IMR-90 (cell line): ENCODE data around the gene DCAF5. TPM values are rescaled to one million over a fixed set of nuclear protein-coding genes. Genes with fewer than 3 reads are reported as not detected.
A peak's percentile ranks its signal among the peaks of the same experiment; 100 is the strongest.

ENCODE experiments used
- ATAC-seq: fragments of 200-7000 bp; cut with Tn5 transposase; 2 replicates; pipeline ENCODE4 v1.9.1; 2020; ENCODE audit warnings: low read depth, mild to moderate bottlenecking, moderate library complexity
- BruUV-seq: library from RNA; stranded (reverse); fragments of 400-500 nt; replicated peaks from 2 replicates; lab custom pipeline; 2021; lab: Mats Ljungman, UMichigan
- CTCF ChIA-PET: fragments of 300-600 bp; formaldehyde crosslinking; extraction: SDS; loops from one replicate; lab custom pipeline; 2021; ENCODE audit warnings: antibody characterized with exemption; lab: Yijun Ruan, JAX
- POLR2A ChIA-PET: fragments of 300-600 bp; sonication (Branson Sonifier 250); formaldehyde crosslinking; loops from one replicate; lab custom pipeline; 2022; ENCODE audit warnings: antibody characterized with exemption; ENCODE audit not compliant: unreplicated experiment; lab: Charles Lee
- DNase-seq: peaks from one replicate; pipeline ENCODE4 v3.0.0; 2013
- H2AFZ ChIP-seq: replicated peaks from 2 replicates; pipeline ENCODE3; 2013; ENCODE audit warnings: low read length, mild to moderate bottlenecking; ENCODE audit not compliant: poor library complexity
- H2AK5ac ChIP-seq: 2 replicates; pipeline ENCODE4 v1.6.1; 2013; ENCODE audit warnings: low read depth, low read length, inconsistent platforms
- H2AK9ac ChIP-seq: replicated peaks from 2 replicates; pipeline ENCODE3; 2013; ENCODE audit warnings: mild to moderate bottlenecking, low read depth, low read length, moderate library complexity; ENCODE audit not compliant: poor library complexity
- H2BK120ac ChIP-seq: 2 replicates; pipeline ENCODE4 v1.6.1; 2013; ENCODE audit warnings: low read depth, low read length, inconsistent platforms
- H2BK15ac ChIP-seq: 3 replicates; pipeline ENCODE4 v1.6.1; 2013; ENCODE audit warnings: low read depth, low read length, inconsistent platforms
- H2BK20ac ChIP-seq: 2 replicates; pipeline ENCODE4 v1.6.1; 2013; ENCODE audit warnings: low read depth, mild to moderate bottlenecking, inconsistent platforms, low read length, moderate library complexity
- H2BK5ac ChIP-seq: 2 replicates; pipeline ENCODE4 v1.6.1; 2013; ENCODE audit warnings: mild to moderate bottlenecking, low read depth, low read length, inconsistent platforms; ENCODE audit not compliant: poor library complexity, severe bottlenecking
- H3K14ac ChIP-seq: replicated peaks from 2 replicates; pipeline ENCODE4 v1.6.1; 2013; ENCODE audit warnings: low read depth, low read length, inconsistent platforms
- H3K18ac ChIP-seq: 2 replicates; pipeline ENCODE4 v1.6.1; 2013; ENCODE audit warnings: low read depth, low read length, control low read depth
- H3K23ac ChIP-seq: 2 replicates; pipeline ENCODE4 v1.6.1; 2013; ENCODE audit warnings: low read depth, low read length, inconsistent platforms
- H3K27ac ChIP-seq: 2 replicates; pipeline ENCODE4 v1.5.1; 2013; ENCODE audit warnings: mild to moderate bottlenecking, control low read depth, low read length; ENCODE audit not compliant: insufficient read depth
- H3K27me3 ChIP-seq: 2 replicates; pipeline ENCODE4 v1.6.1; 2013; ENCODE audit warnings: low read length; ENCODE audit not compliant: control insufficient read depth, insufficient read depth
- H3K36me3 ChIP-seq: 2 replicates; pipeline ENCODE4 v1.6.1; 2013; ENCODE audit warnings: low read length, mixed read lengths; ENCODE audit not compliant: control insufficient read depth, insufficient read depth
- H3K4ac ChIP-seq: 2 replicates; pipeline ENCODE4 v1.6.1; 2013; ENCODE audit warnings: low read depth, low read length, inconsistent platforms
- H3K4me1 ChIP-seq: 2 replicates; pipeline ENCODE4 v1.6.1; 2013; ENCODE audit warnings: low read length, mixed read lengths; ENCODE audit not compliant: control insufficient read depth, insufficient read depth
- H3K4me2 ChIP-seq: 2 replicates; pipeline ENCODE4 v1.6.1; 2013; ENCODE audit warnings: low read depth, mild to moderate bottlenecking, control low read depth, low read length, moderate library complexity
- H3K4me3 ChIP-seq: 2 replicates; pipeline ENCODE4 v1.5.1; 2013; ENCODE audit warnings: low read depth, mild to moderate bottlenecking, control low read depth, low read length, moderate library complexity; ENCODE audit not compliant: insufficient read depth
- H3K56ac ChIP-seq: 2 replicates; pipeline ENCODE4 v1.6.1; 2013; ENCODE audit warnings: low read length, inconsistent platforms; ENCODE audit not compliant: insufficient read depth; ENCODE audit errors: extremely low read depth
- H3K79me1 ChIP-seq, 2 experiments: 2 replicates each; pipeline ENCODE4 v1.6.1; 2013; ENCODE audit warnings: low read length in 2 of 2, inconsistent platforms in 1 of 2, low read depth in 1 of 2
- H3K9ac ChIP-seq: 2 replicates; pipeline ENCODE4 v1.6.1; 2013; ENCODE audit warnings: low read depth, low read length, control low read depth
- H3K9me1 ChIP-seq: 2 replicates; pipeline ENCODE4 v1.6.1; 2013; ENCODE audit warnings: low read length, inconsistent platforms; ENCODE audit not compliant: insufficient read depth
- H3K9me3 ChIP-seq: 2 replicates; pipeline ENCODE4 v1.6.1; 2013; ENCODE audit warnings: low read length; ENCODE audit not compliant: control insufficient read depth, insufficient read depth
- H4K20me1 ChIP-seq: 2 replicates; pipeline ENCODE4 v1.6.1; 2013; ENCODE audit warnings: low read length, inconsistent platforms; ENCODE audit not compliant: insufficient read depth
- H4K5ac ChIP-seq: 2 replicates; pipeline ENCODE4 v1.6.1; 2013; ENCODE audit warnings: mild to moderate bottlenecking, low read depth, low read length, control low read depth
- H4K8ac ChIP-seq, 2 experiments: 2 replicates each; pipeline ENCODE4 v1.6.1; 2013; ENCODE audit warnings: low read depth in 2 of 2, low read length in 2 of 2, control low read depth in 1 of 2, inconsistent platforms in 1 of 2
- H4K91ac ChIP-seq: 2 replicates; pipeline ENCODE4 v1.6.1; 2013; ENCODE audit warnings: low read depth, low read length, inconsistent platforms; ENCODE audit not compliant: insufficient read depth
- CHD1 ChIP-seq: IDR thresholded peaks from 2 replicates; pipeline ENCODE4 v1.6.1; 2012; ENCODE audit warnings: low read depth, low read length, improper control_type of control experiment
- FOS ChIP-seq: fragments of 150-350 bp; IDR thresholded peaks from 2 replicates; pipeline ENCODE4 v1.6.1; 2016; ENCODE audit warnings: low read depth, low read length
- MAZ ChIP-seq: IDR thresholded peaks from 2 replicates; pipeline ENCODE4 v1.6.1; 2012; ENCODE audit warnings: low read depth, mild to moderate bottlenecking, low read length, improper control_type of control experiment, moderate library complexity, borderline replicate concordance
- RAD21 ChIP-seq: IDR thresholded peaks from 2 replicates; pipeline ENCODE4 v1.6.1; 2012; ENCODE audit warnings: low read length, improper control_type of control experiment
- RFX5 ChIP-seq: IDR thresholded peaks from 2 replicates; pipeline ENCODE4 v1.8.0; 2012; ENCODE audit warnings: low read depth, mild to moderate bottlenecking, low read length, moderate library complexity
- WGBS, 2 experiments: methylation state at CpG; one replicate each; pipeline versions ENCODE4 v1.1.5 to v1.1.7; 2013; ENCODE audit warnings: missing lambda C conversion rate in 2 of 2; ENCODE audit not compliant: insufficient read length in 1 of 2; ENCODE audit errors: extremely low coverage in 2 of 2; 5-methylcytosine and 5-hydroxymethylcytosine counted together
- dilution Hi-C: fragments of 300-500 bp; cut with HindIII; formaldehyde crosslinking; loops from one replicate; pipeline ENCODE4 v1.14.3; 2018; ENCODE audit warnings: low sequenced_read_pairs; ENCODE audit not compliant: unreplicated experiment
- in situ Hi-C: fragments of 300-500 bp; cut with MboI; formaldehyde crosslinking; loops from 3 replicates; pipeline ENCODE4 v1.14.3; 2019; ENCODE audit warnings: low sequenced_read_pairs, inconsistent platforms, mixed read lengths
- intact Hi-C: fragments of 100-400 bp; cut with micrococcal nuclease; formaldehyde crosslinking; loops from 2 replicates; pipeline ENCODE4 v1.10.0; 2022
- polyA plus RNA-seq, 3 experiments: library from polyadenylated mRNA; depleted of rRNA; stranded (reverse); fragments of >200 nt; gene quantifications; 2 replicates each; pipeline ENCODE4 v1.2.3, GENCODE V29; 2012; ENCODE audit warnings: low replicate concordance in 1 of 3
- total RNA-seq: library from RNA; depleted of rRNA; stranded (reverse); fragments of >200 nt; gene quantifications from 2 replicates; pipeline ENCODE4 v1.2.3, GENCODE V29; 2012
- TF ChIP-seq, protein P1 (sequence below): conservative IDR thresholded peaks from 2 replicates; pipeline ENCODE4 v1.5.1; 2012; ENCODE audit warnings: mild to moderate bottlenecking, low read depth, low read length, improper control_type of control experiment

The DCAF5 gene
- total and polyA plus RNA-seq, 2 of the 4 experiments (the other 2 are of a cell fraction) = 17.6 to 30.4 TPM

DNA sequence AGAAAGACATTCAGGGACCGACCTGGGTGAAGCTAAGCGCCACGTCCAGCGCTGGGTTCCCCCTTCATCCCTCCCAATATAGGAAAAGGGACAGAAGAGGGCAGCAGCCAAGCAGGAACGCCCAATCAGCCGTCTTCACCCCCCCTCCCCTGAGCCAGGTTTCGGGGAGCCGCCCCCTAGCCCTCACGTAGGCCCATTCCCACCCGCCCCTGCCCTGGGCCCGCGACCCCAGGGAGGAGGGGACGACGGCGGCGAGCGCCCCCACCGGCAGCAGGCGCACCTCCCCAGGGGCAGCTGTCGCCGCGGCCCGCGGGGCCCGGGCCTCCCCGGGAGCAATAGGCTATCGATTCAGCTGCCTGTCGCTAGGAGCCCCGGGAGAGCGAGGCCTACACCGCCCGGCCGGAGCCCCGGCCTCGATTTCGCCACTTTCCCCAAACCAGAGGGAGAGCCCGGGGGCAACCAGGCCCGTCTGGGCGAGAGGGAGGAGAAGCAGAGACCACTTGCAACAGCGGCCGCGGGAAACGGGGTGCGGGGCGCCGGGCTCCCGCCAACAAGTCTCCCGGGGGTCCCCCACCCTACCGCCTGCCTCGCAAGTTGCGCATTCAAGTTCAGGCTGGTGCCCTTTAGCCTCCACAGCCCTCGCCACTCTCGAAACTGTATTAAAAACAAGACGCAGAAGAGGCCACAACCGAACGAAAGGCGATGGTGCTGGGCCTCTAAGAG is 1.3 kb downstream of the DCAF5 start:
- H3K4me3 ChIP-seq = peak overlapping the region; percentile 88
- peak overlapping the region; percentile 98 for H3K9ac ChIP-seq
- 0% methylated on average over 18 of the region's 57 CpGs; no CpG with 5 or more reads in 1 of the 2 experiments for WGBS, 2 experiments
- ATAC-seq (peak; percentile 60), DNase-seq (peak; percentile 67)
- peak overlapping the region; percentile 74 for H3K4me2 ChIP-seq
- BruUV-seq = no TSS peak
- H4K8ac ChIP-seq = peak overlapping the region; percentile 96 to 98
- H2BK15ac ChIP-seq = 0 out of 3 replicates have a peak overlapping the region, but pooled peaks have one; percentile 74
- H3K27ac ChIP-seq = peak overlapping the region; percentile 95
- CTCF ChIA-PET = interaction anchor here (0.5 to 2.2 kb wide), 8 partner anchors 11 to 303 kb away, joined by 3 to 5 read pairs (median 4); no protein-coding TSS in a partner anchor
- peaks cover 18 to 57% of the 10 kb centered on the region in 2 experiments for H3K79me1 ChIP-seq
- H2AK9ac ChIP-seq = peak overlapping the region; percentile 95
- peak overlapping the region; percentile 84 for H3K23ac ChIP-seq
- H3K4ac ChIP-seq = peak overlapping the region; percentile 95
- no peaks in the 10 kb centered on the region for H3K27me3 ChIP-seq
- H3K9me1 ChIP-seq = 0 out of 2 replicates have a peak, but pooled peaks cover 8% of the 10 kb centered on the region
- peak overlapping the region; percentile 68 for H3K56ac ChIP-seq
- TF ChIP-seq FOS (no peak), RAD21 (no peak; the same call in none of the 2 replicates), MAZ (peak; percentile 79), RFX5 (peak; percentile 72; the same call in 1 of the 2 replicates), CHD1 (0 out of 2 replicates have a peak, but pooled peaks have one; percentile 49)
- TF ChIP-seq, protein P1, sequence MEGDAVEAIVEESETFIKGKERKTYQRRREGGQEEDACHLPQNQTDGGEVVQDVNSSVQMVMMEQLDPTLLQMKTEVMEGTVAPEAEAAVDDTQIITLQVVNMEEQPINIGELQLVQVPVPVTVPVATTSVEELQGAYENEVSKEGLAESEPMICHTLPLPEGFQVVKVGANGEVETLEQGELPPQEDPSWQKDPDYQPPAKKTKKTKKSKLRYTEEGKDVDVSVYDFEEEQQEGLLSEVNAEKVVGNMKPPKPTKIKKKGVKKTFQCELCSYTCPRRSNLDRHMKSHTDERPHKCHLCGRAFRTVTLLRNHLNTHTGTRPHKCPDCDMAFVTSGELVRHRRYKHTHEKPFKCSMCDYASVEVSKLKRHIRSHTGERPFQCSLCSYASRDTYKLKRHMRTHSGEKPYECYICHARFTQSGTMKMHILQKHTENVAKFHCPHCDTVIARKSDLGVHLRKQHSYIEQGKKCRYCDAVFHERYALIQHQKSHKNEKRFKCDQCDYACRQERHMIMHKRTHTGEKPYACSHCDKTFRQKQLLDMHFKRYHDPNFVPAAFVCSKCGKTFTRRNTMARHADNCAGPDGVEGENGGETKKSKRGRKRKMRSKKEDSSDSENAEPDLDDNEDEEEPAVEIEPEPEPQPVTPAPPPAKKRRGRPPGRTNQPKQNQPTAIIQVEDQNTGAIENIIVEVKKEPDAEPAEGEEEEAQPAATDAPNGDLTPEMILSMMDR = peak; percentile 58
- intact Hi-C loops = loop anchor here (1.0 kb wide), 1 partner anchor 22 kb away; no protein-coding TSS in a partner anchor
- peak overlapping the region; percentile 82; the same call in 1 of the 2 replicates for H3K18ac ChIP-seq
- peaks cover 27% of the 10 kb centered on the region; the same call in 1 of the 2 replicates for H4K20me1 ChIP-seq
- H2BK20ac ChIP-seq = no peak overlapping the region
- H2AK5ac ChIP-seq = peak overlapping the region; percentile 86
- in situ Hi-C loops = no loop called here
- peak overlapping the region; percentile 91 for H4K91ac ChIP-seq
- peaks cover 2% of the 10 kb centered on the region for H3K36me3 ChIP-seq
- H3K14ac ChIP-seq = peak overlapping the region; percentile 95
- peak overlapping the region; percentile 69 for H2BK5ac ChIP-seq
- peak overlapping the region; percentile 94 for H2AFZ ChIP-seq
- peak overlapping the region; percentile 79 for H4K5ac ChIP-seq
- POLR2A ChIA-PET = no interaction called here
- H3K4me1 ChIP-seq = peaks cover 8% of the 10 kb centered on the region
- no peaks in the 10 kb centered on the region for H3K9me3 ChIP-seq
- H2BK120ac ChIP-seq = peak overlapping the region; percentile 62; the same call in 1 of the 2 replicates
- dilution Hi-C loops = no loop called here
